ENCODE data around the gene CNR2.

Gene CNR2

DNA sequence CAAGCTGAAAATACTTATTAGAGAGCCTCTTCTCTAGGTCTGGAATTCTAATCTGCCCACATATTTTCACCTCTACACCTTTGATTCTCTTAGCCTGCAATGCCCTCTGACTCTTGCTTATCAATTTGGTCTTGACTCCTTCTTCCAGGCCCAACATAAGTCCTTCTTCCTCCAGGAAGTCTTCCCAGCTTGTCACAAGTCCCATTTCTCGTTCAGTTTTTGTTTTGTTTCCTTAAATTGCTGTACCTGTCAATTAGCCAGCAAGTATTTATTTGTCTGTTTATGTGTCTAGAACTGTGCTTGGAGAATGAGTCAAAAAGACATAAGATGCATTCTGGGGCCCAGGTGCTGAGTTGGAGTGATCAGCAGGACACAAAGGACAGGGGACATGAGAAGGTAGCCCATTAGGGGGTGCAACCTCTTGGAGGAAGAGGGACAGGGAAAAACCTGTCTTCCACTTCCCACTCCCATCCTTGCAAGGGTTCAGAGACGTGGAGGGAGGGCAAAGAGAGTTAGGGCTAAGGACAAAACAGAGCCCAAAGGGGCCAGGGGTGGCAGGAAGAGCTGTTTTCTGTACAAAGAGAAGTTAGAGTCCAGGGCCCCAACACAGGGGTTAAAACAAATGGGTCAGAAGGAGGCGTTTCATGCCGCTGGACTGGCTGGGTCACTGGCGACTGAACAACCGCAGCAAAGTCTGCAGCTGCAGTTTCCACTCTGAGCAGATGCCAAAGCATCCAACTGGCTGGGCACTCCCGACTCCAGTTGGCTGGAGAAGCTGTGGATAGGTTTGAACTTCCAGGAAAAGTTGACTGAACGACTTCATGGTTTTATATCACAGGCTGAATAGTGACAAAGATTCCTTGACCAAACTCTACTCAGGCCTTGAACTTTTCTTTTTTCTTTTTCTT, 10.7 kb upstream of the CNR2 start:
- TF ChIP-seq, protein P1, sequence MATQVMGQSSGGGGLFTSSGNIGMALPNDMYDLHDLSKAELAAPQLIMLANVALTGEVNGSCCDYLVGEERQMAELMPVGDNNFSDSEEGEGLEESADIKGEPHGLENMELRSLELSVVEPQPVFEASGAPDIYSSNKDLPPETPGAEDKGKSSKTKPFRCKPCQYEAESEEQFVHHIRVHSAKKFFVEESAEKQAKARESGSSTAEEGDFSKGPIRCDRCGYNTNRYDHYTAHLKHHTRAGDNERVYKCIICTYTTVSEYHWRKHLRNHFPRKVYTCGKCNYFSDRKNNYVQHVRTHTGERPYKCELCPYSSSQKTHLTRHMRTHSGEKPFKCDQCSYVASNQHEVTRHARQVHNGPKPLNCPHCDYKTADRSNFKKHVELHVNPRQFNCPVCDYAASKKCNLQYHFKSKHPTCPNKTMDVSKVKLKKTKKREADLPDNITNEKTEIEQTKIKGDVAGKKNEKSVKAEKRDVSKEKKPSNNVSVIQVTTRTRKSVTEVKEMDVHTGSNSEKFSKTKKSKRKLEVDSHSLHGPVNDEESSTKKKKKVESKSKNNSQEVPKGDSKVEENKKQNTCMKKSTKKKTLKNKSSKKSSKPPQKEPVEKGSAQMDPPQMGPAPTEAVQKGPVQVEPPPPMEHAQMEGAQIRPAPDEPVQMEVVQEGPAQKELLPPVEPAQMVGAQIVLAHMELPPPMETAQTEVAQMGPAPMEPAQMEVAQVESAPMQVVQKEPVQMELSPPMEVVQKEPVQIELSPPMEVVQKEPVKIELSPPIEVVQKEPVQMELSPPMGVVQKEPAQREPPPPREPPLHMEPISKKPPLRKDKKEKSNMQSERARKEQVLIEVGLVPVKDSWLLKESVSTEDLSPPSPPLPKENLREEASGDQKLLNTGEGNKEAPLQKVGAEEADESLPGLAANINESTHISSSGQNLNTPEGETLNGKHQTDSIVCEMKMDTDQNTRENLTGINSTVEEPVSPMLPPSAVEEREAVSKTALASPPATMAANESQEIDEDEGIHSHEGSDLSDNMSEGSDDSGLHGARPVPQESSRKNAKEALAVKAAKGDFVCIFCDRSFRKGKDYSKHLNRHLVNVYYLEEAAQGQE (IDR thresholded peaks at IDR 0.05; ENCODE audit: insufficient read depth in 1 of 2, low read depth in 2 of 2, low read length in 2 of 2) = no peak
- TF ChIP-seq FOXP2 (optimal IDR thresholded peaks at IDR 0.05; ENCODE audit: borderline replicate concordance, extremely low read depth, extremely low read length, insufficient read depth) = no peak
- no peak for TF ChIP-seq POLR2AphosphoS5 (IDR thresholded peaks at IDR 0.05; ENCODE audit: low read depth, low read length)
- TF ChIP-seq TAF1 (IDR thresholded peaks at IDR 0.05; ENCODE audit: borderline replicate concordance, insufficient read depth, low read length) = no peak
- TF ChIP-seq SIN3A (IDR thresholded peaks at IDR 0.05; ENCODE audit: borderline replicate concordance, insufficient read depth, low read length) = no peak

DNA sequence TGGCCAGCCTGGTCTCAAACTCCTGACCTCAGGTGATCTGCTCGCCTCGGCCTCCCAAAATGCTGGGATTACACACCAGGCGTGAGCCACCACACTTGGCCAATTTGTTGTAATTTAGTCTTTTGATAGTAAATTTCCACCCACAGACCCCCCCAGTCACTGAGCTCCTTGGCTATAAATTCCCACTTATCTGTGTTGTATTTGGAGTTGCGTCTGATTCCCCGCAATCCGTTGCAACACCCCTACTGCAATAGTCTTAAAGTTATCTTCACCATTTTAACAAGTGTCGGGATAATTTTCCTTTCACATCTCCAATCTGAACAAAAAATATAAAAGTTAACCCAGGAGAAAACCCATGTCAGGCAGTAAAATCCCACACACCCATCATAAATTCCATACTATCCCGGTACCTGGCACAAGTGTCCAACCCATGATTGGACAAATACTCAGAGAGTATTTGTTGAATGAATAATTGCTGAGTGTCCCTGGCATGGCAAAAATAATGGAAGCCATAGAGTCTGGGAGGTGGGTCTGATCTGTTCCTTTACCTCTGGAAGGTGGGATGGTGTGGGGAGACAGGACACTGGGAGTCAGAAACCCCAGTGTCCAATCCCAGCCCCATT, 9.3 kb upstream of the CNR2 start:
- no peak for TF ChIP-seq SIN3A (IDR thresholded peaks at IDR 0.05; ENCODE audit: borderline replicate concordance, insufficient read depth, low read length)
- no peak for TF ChIP-seq TAF1 (IDR thresholded peaks at IDR 0.05; ENCODE audit: borderline replicate concordance, insufficient read depth, low read length)
- TF ChIP-seq FOXP2 (optimal IDR thresholded peaks at IDR 0.05; ENCODE audit: borderline replicate concordance, extremely low read depth, extremely low read length, insufficient read depth) = no peak
- TF ChIP-seq, protein P1 (IDR thresholded peaks at IDR 0.05; ENCODE audit: insufficient read depth in 1 of 2, low read depth in 2 of 2, low read length in 2 of 2) = no peak
- no peak for TF ChIP-seq POLR2AphosphoS5 (IDR thresholded peaks at IDR 0.05; ENCODE audit: low read depth, low read length)

DNA sequence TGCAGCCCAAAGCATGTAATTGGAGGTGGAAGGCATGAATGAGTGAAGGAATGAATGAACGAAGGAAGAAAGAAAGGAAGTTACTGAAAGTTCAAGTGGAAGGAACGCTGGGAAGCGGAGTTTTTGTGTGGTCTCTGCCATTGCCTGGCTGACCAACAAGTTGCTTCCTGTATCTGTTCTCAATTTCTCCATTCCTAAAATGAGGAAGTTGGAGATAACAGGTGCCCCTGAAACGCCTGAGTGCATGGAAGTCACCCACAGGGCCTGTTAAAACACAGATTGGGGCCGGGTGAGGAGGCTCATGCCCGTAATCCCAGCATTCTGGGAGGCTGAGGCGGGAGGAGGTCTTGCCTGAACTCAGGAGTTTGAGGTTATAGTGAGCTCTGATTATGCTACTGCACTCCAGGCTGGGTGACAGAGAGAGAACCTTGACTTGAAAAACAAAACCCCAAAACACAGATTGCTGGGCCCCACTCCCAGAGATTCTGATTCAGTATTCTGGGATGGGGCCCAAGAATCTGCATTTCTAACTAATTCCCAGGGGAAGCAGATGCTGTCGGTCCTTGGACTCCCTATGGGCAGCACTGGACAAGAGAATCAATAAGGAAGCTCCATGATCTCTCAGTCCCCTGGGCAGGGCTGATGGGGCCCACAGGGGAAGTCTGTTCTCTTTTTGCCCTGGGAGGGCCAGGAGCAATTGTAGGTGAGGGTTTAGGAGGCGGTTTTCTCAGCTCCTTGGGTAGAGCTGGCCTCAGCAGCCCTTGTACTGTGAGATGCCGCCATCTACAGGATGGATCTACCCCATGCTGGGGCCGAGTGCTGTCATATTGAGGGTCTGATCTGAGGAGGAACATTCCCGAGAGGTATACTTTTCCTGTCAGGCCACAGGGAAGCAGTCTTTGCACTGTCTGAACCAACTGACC, 3.3 kb upstream of the CNR2 start:
- TF ChIP-seq SIN3A (IDR thresholded peaks at IDR 0.05; ENCODE audit: borderline replicate concordance, insufficient read depth, low read length) = no peak
- no peak for TF ChIP-seq TAF1 (IDR thresholded peaks at IDR 0.05; ENCODE audit: borderline replicate concordance, insufficient read depth, low read length)
- no peak for TF ChIP-seq POLR2AphosphoS5 (IDR thresholded peaks at IDR 0.05; ENCODE audit: low read depth, low read length)
- no peak for TF ChIP-seq FOXP2 (optimal IDR thresholded peaks at IDR 0.05; ENCODE audit: borderline replicate concordance, extremely low read depth, extremely low read length, insufficient read depth)
- TF ChIP-seq, protein P1 (IDR thresholded peaks at IDR 0.05; ENCODE audit: insufficient read depth in 1 of 2, low read depth in 2 of 2, low read length in 2 of 2) = no peak

DNA sequence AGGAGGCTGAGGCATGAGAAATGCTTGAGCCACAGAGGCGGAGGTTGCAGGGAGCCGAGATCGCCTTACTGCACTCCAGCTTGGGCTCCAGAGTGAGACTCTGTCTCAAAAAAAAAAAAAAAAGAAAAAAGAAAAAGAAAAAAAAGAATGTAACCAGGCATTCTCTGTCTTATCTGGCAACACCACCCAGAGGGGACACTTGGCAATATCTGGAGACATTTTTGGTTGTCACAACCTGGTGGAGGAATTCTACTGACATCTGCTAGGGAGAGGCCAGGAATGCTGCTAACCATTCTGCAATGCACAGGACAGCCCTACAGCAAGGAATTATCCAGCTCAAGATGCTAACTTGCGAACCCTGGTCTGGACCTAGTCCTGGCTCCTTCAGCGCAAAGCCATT, 2.3 kb upstream of the CNR2 start:
- TF ChIP-seq, protein P1 (IDR thresholded peaks at IDR 0.05; ENCODE audit: insufficient read depth in 1 of 2, low read depth in 2 of 2, low read length in 2 of 2) = no peak
- TF ChIP-seq POLR2AphosphoS5 (IDR thresholded peaks at IDR 0.05; ENCODE audit: low read depth, low read length) (no peak), TAF1 (IDR thresholded peaks at IDR 0.05; ENCODE audit: borderline replicate concordance, insufficient read depth, low read length) (no peak), SIN3A (IDR thresholded peaks at IDR 0.05; ENCODE audit: borderline replicate concordance, insufficient read depth, low read length) (no peak), FOXP2 (optimal IDR thresholded peaks at IDR 0.05; ENCODE audit: borderline replicate concordance, extremely low read depth, extremely low read length, insufficient read depth) (no peak)
